ENCODE results near the gene SLC39A11.
"Not testable (repeated sequence)": the region's sequence is repeated elsewhere in the genome, so short reads cannot be mapped to it uniquely, and the experiment has no call there.

Gene SLC39A11

DNA sequence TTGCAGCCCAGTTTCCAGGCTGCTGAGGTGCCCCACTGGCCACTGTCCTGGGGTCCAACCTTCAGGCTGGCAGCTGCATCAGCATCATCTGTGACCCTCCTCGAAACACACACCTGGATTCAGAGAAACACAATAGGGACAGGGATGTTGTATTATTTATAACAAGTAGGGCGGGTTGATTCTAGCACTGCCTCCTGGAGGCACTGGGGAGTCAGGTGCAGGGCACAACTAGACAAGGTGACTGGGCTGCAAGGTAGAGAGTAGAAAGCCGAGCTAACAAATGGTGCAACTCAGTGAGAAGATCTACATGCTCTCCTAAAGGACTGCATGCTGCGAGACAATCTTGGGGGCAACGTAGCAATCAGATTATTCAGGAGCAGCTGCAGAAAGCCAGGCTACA lies 317.3 kb downstream of the SLC39A11 start:
- no peak for DNase-seq

GRCh38 chr17:72774236-72774635 lies 318.3 kb downstream of the SLC39A11 start:
- DNase-seq: no peak

DNA sequence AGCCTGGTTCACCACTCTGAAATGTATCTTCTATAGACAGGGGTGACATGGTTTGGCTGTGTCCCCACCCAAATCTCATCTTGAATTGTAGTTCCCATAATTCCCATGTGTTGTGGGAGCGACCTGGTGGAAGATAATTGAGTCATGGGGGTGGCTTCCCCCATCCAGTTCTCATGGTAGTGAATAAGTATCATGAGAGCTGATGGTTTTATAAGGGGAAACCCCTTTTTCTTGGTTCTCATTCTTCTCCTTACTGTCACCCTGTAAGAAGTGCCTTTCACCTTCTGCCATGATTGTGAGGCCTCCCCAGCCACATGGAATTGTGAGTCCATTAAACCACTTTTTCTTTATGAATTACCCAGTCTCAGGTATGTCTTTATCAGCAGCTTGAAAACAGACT lies 319.3 kb downstream of the SLC39A11 start:
- DNase-seq: not testable (repeated sequence)

DNA sequence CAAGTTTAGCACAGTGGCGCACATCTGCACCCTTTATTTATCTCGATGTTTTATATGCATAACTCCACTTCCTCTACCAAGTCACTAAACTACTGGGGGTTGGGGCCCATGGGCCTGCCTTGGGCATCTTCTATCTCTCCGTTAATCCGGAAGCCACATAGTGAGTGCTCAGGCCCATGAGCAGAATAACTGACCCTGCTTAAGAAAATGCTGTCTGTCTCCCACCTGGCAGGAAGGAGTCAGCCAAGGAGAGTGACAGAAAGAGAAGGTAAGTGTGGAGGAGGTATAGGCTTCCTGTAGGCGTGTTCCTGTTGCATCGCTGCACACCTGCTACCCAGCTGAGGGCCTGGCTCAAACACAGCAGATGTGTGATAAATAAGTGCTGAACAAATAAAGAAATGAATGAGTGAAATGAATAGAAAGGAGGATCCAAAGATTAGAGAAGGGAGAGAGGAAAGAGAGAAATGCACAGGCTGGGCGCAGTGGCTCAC lies 320.1 kb downstream of the SLC39A11 start:
- no peak for DNase-seq

- no peak for DNase-seq
These were observed 320.8 kb downstream of the SLC39A11 start for GRCh38 chr17:72771734-72772133.

DNA sequence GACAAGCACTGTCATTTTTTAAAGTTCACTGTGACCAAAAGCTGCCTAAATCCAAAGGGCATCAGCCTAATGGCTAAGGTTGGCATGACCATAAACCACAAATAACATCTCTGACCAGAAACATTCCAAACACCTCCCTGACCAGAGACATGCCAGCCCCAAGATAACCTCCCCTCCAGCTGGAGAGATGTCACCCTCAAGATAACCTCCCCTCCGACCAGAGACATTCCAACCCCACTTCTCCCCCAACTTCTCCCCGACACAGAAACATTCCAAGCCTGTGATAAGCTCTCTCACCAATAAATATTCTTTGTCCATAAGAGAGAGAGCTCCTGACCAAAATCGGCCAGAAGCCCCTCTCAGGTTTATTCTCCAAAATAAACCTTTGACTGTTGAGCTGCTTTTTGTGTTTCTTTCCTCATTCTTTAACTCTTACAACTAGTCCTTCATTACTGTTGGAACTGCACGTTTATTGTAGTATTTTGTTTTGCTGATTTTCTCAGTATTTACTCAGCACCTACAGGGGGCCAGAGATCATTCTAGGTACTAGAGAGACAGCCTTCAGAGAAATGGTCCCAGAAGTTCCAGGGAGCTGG lies 325.6 kb downstream of the SLC39A11 start:
- no peak for DNase-seq

GRCh38 chr17:72765368-72766153 lies 326.9 kb downstream of the SLC39A11 start:
- DNase-seq: no peak

- no peak for DNase-seq
These were observed 327.9 kb downstream of the SLC39A11 start for GRCh38 chr17:72764632-72765041.

GRCh38 chr17:72763981-72764380 lies 328.5 kb downstream of the SLC39A11 start:
- no peak for DNase-seq

DNA sequence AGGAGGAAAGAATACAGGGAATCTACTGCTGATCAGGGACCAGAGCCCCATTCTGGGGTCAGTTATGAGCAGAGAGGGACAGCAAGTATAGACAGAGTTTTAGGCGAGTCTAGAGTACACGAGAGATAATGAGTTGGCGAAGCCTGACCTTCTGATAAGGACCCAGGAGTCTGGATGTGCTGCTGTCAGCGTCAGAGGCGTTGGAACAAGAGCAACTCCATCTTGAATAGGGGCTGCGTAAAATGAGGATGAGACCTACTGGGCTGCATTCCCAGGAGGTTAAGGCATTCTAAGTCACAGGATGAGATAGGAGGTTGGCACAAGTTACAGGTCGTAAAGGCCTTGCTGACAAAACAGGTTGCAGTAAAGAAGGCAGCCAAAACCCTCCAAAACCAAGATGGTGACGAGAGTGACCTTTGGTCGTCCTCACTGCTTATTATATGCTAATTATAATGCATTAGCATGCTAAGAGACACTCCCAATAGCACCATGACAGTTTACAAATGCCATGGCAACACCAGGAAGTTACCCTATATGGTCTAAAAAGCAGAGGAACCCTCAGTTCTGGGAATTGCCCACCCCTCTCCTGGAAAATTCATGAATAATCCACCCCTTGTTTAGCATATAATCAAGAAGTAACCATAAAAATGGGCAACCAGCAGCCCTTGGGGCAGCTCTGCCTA lies 330.5 kb downstream of the SLC39A11 start:
- not testable (repeated sequence) for DNase-seq

DNA sequence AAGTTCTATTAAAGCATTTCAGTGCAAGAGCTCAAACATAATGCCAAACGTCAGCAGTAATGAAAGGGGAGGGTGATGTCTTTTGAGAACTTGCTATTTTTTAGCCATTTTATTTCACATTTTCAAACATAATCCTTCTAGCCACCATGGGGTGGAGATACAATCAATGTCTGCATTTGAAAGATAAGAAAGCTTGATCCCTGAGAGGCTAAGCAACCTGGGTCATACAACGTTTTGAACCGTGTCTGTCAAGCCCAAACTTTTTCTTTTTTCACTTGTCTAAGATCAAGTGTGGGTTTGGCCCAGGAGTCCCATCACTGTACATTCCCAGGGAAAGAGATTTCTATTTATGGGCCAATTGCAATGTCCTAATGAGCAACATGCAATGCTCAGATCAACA lies 331.1 kb downstream of the SLC39A11 start:
- no peak for DNase-seq

DNA sequence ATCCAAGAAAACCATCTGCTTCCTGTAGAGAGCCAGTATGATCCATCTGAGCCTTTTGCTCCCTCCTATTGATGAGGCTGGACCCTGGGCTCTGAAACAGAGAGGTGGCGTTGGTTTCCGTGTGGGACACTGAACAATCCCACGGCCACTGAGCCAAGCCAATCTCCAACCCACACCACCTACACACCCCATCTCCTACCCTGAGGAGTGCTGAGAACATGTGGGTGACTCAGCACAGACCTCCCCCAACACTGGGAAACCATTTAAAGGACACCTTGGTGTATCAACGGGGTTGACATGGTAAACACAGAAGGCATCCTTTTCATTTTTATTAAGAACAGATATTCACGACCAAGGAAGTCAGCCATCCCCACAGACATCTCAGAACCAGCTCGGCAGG lies 332.1 kb downstream of the SLC39A11 start:
- no peak for DNase-seq

GRCh38 chr17:72759301-72759700 lies 333.2 kb downstream of the SLC39A11 start:
- no peak for DNase-seq

GRCh38 chr17:72756256-72756655 lies 336.2 kb downstream of the SLC39A11 start:
- no peak for DNase-seq

GRCh38 chr17:72754513-72754912 lies 338.0 kb downstream of the SLC39A11 start:
- DNase-seq: no peak

DNA sequence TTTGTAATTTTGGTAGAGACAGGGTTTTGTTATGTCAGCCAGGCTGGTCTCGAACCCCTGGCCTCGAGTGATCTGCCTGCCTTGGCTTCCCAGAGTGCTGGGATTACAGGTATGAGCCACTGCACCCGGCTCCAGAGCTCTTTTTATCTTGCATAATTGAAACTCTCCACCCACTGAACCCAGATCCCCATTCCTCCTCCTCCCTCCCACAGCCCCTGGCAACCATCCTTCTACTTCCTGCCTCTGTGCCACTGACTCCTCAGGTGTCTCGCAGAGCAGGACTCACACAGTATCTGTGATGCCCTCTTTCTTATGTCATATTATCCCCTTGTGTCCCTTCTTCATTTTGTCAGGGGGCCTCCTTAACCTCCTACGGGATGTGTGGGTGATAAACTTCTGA lies 340.7 kb downstream of the SLC39A11 start:
- no peak for DNase-seq

DNA sequence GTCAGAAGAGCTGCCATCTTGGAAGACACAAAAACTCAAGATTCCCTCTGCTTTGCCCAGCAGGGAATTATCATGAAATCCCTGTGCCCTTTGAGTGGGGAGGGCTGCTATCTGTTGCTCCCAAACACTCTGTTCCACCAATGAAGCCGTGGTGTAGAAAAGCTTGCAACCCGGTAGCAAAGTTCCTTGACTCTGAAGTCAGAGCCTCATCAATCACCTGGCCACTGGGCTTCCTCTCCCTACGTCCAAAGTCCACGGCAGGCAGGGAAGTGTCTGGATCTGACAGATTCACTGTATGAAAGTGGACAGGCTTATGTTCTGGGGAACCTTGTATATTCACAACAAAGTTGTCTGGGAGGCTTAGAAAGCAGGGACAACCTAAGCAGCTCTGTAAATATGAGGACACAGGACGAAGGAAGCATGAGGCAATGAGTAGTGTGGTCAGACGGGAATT lies 343.3 kb downstream of the SLC39A11 start:
- DNase-seq: no peak

DNA sequence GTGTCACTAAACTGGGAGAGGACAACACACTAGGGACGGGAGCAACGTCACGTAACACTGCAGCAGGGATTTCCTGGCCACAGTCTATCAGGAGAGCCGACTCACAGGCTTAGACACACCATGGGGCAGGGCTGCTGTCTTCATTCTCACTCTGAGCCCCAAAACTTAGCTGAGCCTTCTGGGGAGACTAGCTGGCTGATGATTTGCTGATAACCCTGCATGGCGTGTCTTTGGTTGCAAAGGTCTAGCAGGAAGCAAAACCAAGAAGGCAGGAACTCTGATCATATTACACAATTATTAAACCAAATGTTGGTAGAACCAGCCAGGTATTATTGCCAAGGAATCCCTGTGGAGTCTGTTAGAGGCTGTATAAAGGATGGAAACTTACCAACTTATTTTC lies 345.0 kb downstream of the SLC39A11 start:
- no peak for DNase-seq

- no peak for DNase-seq
These were observed 347.2 kb downstream of the SLC39A11 start for GRCh38 chr17:72745241-72745640.

DNA sequence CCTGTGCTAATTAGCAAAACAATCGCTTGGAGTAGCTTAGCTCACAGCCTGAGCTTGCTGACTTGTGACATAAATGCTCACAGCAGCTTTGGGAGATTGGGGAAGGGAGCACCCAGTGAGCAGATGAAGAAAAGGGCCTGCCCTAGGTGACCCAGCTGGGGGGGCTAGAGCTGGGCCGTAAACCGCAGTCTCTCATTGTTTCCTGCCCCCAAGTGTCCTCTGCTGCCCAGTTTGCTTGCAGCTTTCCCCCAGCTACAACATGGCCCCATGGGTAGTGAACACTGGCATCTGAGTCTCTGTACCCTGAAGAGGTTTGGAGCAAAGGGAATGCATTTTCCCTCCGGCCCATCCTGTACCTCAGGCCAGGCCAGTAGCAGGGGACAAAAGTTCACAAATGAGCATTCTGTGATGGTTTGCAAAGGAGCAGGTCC lies 349.4 kb downstream of the SLC39A11 start:
- DNase-seq: no peak

GRCh38 chr17:72737151-72737690 lies 355.3 kb downstream of the SLC39A11 start:
- no peak for DNase-seq

DNA sequence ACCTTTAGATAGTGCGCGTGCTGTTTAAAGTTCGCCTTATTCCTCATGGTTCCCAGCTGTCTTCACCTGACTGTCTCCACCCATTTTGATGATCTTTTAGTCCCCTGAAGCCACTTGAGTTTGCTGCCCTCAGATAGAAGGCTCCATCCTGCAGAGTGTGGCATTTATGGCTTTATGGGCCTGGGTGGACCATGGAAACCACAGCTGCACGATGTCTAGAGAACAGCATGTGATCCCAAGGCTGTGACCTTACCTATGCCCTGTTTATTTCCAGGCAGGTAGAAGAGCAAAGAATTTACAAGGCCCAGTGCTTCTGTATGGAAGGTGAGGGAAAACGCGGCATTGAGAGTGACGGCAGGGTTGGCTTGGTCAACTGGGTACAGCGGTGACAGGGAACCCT lies 356.9 kb downstream of the SLC39A11 start:
- DNase-seq: no peak

DNA sequence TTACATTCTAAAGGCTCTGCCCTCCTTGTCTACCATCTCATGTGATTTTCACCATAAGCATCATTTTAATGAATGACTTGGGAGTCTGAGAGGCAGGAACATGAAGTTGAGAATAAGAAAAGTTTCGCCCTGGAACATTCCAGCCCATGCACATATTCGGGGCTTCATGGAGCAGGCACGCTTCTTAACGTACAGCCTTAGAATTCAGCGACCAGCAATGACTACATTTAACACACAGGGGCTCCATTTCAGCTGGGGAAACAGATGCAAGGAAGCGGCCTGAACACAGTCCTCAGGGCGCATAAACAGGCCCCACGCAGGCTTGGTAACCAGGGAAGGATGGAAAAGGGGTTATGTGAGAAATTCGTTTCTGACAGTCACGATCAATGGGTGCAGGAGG lies 357.4 kb downstream of the SLC39A11 start:
- DNase-seq: no peak

GRCh38 chr17:72734613-72735012 lies 357.9 kb downstream of the SLC39A11 start:
- no peak for DNase-seq

All from NCI-H2029 treated with DMSO at 0.1 percent for 48 hours (cell line).